B cell (primary cell): ENCODE measurements around the gene HIPK3. TPM values are rescaled to one million over a fixed set of nuclear protein-coding genes. Genes with fewer than 3 reads are reported as not detected.

Experiments used
- ATAC-seq: fragments of 200-7000 bp; cut with Tn5 transposase; one replicate; pipeline ENCODE4 v1.10.0; 2021; ENCODE audit warnings: low read depth, mild to moderate bottlenecking, moderate number of reproducible peaks, moderate library complexity
- CTCF ChIA-PET: fragments of 350-600 bp; sonication (Branson Sonifier 250); formaldehyde crosslinking; loops from one replicate; lab custom pipeline; 2021; ENCODE audit warnings: antibody characterized with exemption, inconsistent platforms; lab: Charles Lee
- POLR2A ChIA-PET: fragments of 350-600 bp; sonication (Branson Sonifier 250); formaldehyde crosslinking; loops from one replicate; lab custom pipeline; 2021; ENCODE audit warnings: antibody characterized with exemption; lab: Charles Lee
- DNase-seq: peaks from one replicate; pipeline ENCODE4 v3.0.0; 2013
- H2AFZ ChIP-seq: 2 replicates; pipeline ENCODE4 v1.6.1; 2012; ENCODE audit warnings: mild to moderate bottlenecking, low read depth, low read length; ENCODE audit not compliant: insufficient read depth, poor library complexity, severe bottlenecking
- H3K27ac ChIP-seq, 2 donors: 1 replicate in 1 of 2; 2 replicates in 1 of 2; pipeline ENCODE4 v1.5.1; 2012 to 2013; ENCODE audit warnings: low read length in 2 of 2, mild to moderate bottlenecking in 2 of 2, moderate library complexity in 1 of 2
- H3K27me3 ChIP-seq, 4 experiments: fragments of 200-600 bp in 1 of 4; sonication (generic) in 1 of 4; replicated peaks in 1 of 4; 1 replicate in 2 of 4; 2 replicates in 2 of 4; pipeline versions ENCODE4 v1.6.1 to v1.7.0; 2013 to 2016; ENCODE audit warnings: low read length in 3 of 4, mild to moderate bottlenecking in 2 of 4, mixed read lengths in 1 of 4, moderate library complexity in 1 of 4; ENCODE audit not compliant: insufficient read depth in 4 of 4, control insufficient read depth in 3 of 4; ENCODE audit errors: control extremely low read depth in 1 of 4
- H3K36me3 ChIP-seq, 2 experiments: replicated peaks in 1 of 2; 1 replicate in 1 of 2; 2 replicates in 1 of 2; pipeline versions ENCODE4 v1.6.1 to v1.7.1; 2013; ENCODE audit warnings: low read length in 1 of 2; ENCODE audit not compliant: insufficient read depth in 2 of 2, control insufficient read depth in 1 of 2; ENCODE audit errors: control extremely low read depth in 1 of 2, extremely low read depth in 1 of 2
- H3K4me1 ChIP-seq, 2 donors: fragments of 200-600 bp in 1 of 2; sonication (generic) in 1 of 2; 1 replicate in 1 of 2; 2 replicates in 1 of 2; pipeline versions ENCODE4 v1.5.1 to v1.6.1; 2013 to 2017; ENCODE audit warnings: low read length in 2 of 2; ENCODE audit not compliant: control insufficient read depth in 2 of 2, insufficient read depth in 2 of 2
- H3K4me2 ChIP-seq: replicated peaks from 2 replicates; pipeline ENCODE3; 2012; ENCODE audit warnings: mild to moderate bottlenecking, low read depth, low read length; ENCODE audit not compliant: poor library complexity, severe bottlenecking
- H3K4me3 ChIP-seq, 5 experiments: fragments of 200-600 bp in 1 of 5; sonication (generic) in 1 of 5; 1 replicate in 3 of 5; 2 replicates in 2 of 5; pipeline versions ENCODE4 v1.5.1 to v1.7.0; 2011 to 2016; ENCODE audit warnings: low read length in 4 of 5, mild to moderate bottlenecking in 4 of 5, low read depth in 2 of 5, control low read depth in 1 of 5, moderate library complexity in 1 of 5; ENCODE audit not compliant: insufficient read depth in 1 of 5; ENCODE audit errors: control extremely low read depth in 1 of 5, extremely low read depth in 1 of 5
- H3K79me2 ChIP-seq: fragments of 200-600 bp; sonication (generic); one replicate; pipeline ENCODE4 v1.6.0; 2016; ENCODE audit warnings: low read length; ENCODE audit not compliant: control insufficient read depth, insufficient read depth
- H3K9ac ChIP-seq: fragments of 200-600 bp; sonication (generic); 2 replicates; pipeline ENCODE4 v1.6.1; 2017; ENCODE audit warnings: mild to moderate bottlenecking, low read length, moderate library complexity
- H3K9me3 ChIP-seq, 3 donors: one replicate each; pipeline versions ENCODE4 v1.6.1 to v1.7.1; 2013; ENCODE audit warnings: low read length in 2 of 3; ENCODE audit not compliant: control insufficient read depth in 2 of 3, insufficient read depth in 1 of 3; ENCODE audit errors: control extremely low read depth in 1 of 3
- H4K20me1 ChIP-seq: 2 replicates; pipeline ENCODE4 v1.6.0; 2012; ENCODE audit warnings: mild to moderate bottlenecking, low read length; ENCODE audit not compliant: insufficient read depth, control insufficient read depth, poor library complexity, severe bottlenecking
- H3K27ac Mint-ChIP-seq: one replicate; pipeline ENCODE4 v1.8.0; 2021; ENCODE audit warnings: mixed read lengths
- H3K27me3 Mint-ChIP-seq: one replicate; pipeline ENCODE4 v1.8.0; 2021; ENCODE audit warnings: mixed read lengths
- H3K4me1 Mint-ChIP-seq: one replicate; pipeline ENCODE4 v1.8.0; 2021; ENCODE audit warnings: mixed read lengths
- H3K4me3 Mint-ChIP-seq: one replicate; pipeline ENCODE4 v1.8.0; 2021; ENCODE audit warnings: mixed read lengths
- H3K9me3 Mint-ChIP-seq: one replicate; pipeline ENCODE4 v1.8.0; 2022; ENCODE audit warnings: mixed read lengths; ENCODE audit not compliant: insufficient read depth
- EZH2 ChIP-seq: IDR thresholded peaks from 2 replicates; pipeline ENCODE4 v1.6.1; 2012; ENCODE audit warnings: borderline replicate concordance, low read depth, mild to moderate bottlenecking, moderate library complexity, low read length; ENCODE audit not compliant: insufficient read depth, poor library complexity, severe bottlenecking
- WGBS: methylation state at CpG from one replicate; pipeline ENCODE4 v1.1.5; 2013; ENCODE audit warnings: missing lambda C conversion rate; ENCODE audit not compliant: insufficient coverage; 5-methylcytosine and 5-hydroxymethylcytosine counted together
- intact Hi-C: fragments of 100-400 bp; cut with micrococcal nuclease; formaldehyde crosslinking; loops from one replicate; pipeline ENCODE4 v1.10.0; 2022
- polyA plus RNA-seq: library from polyadenylated mRNA; depleted of rRNA; stranded (reverse); fragments of >200 nt; gene quantifications from 2 replicates; pipeline ENCODE4 v1.2.3, GENCODE V29; 2012
- total RNA-seq, 2 donors: library from RNA; stranded (reverse); fragments of 120-200 nt in 1 of 2; gene quantifications; 1 replicate in 1 of 2; 2 replicates in 1 of 2; pipeline versions ENCODE4 v1.2.3 to v1.2.4, GENCODE V29; 2013 to 2022
- TF ChIP-seq, protein P1 (sequence below): fragments of 200-600 bp; IDR thresholded peaks from one replicate; pipeline ENCODE4 v1.8.0; 2022; ENCODE audit warnings: antibody characterized with exemption, mild to moderate bottlenecking

Gene HIPK3
- total and polyA plus RNA-seq, 2 donors (not counting 1 experiment from before 2014, with no cell fraction given) = 13.1 to 81.6 TPM

DNA sequence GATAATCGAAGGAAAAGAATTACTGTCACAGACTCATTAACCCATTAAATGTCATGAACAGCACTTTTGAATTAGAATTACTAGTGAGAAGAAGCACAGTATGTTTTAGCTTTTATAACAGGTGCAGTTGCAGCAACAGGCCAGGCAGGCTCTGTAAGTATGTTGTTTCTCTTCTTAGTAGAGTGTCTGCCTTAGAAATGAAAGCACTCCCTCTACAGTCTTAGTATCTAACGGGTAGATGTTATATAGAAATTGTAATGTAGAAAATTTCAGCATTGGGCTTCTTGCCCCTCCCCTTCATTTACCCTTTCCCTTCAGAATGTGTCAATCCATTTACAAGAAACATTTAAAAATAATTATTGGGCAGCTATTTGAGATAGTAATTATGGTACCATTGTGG is 87.4 kb downstream of the HIPK3 start:
- ATAC-seq = no peak
- Histone ChIP-seq H2AFZ (no peak overlapping the region), H3K4me1 (peaks cover 14 to 17% of the 10 kb centered on the region in 2 donors), H3K9ac (no peak overlapping the region), H3K9me3 (no peaks in the 10 kb centered on the region), H3K27ac (peak overlapping the region in 1 of 2 donors; percentile 21), H4K20me1 (no peaks in the 10 kb centered on the region), H3K4me2 (no peak overlapping the region), H3K79me2 (no peaks in the 10 kb centered on the region), H3K27me3 (no peaks in the 10 kb centered on the region), H3K36me3 (peaks cover 3 to 53% of the 10 kb centered on the region in 2 experiments), H3K4me3 (no peak overlapping the region)
- Mint-ChIP-seq H3K4me1 (peaks cover 23% of the 10 kb centered on the region), H3K4me3 (no peak overlapping the region), H3K9me3 (no peaks in the 10 kb centered on the region), H3K27me3 (no peaks in the 10 kb centered on the region), H3K27ac (no peak overlapping the region)
- intact Hi-C loops = loop anchor here (5.0 kb wide), 1 partner anchor 87 kb away; the partner anchor contains the start of gene HIPK3
- TF ChIP-seq, protein P1, sequence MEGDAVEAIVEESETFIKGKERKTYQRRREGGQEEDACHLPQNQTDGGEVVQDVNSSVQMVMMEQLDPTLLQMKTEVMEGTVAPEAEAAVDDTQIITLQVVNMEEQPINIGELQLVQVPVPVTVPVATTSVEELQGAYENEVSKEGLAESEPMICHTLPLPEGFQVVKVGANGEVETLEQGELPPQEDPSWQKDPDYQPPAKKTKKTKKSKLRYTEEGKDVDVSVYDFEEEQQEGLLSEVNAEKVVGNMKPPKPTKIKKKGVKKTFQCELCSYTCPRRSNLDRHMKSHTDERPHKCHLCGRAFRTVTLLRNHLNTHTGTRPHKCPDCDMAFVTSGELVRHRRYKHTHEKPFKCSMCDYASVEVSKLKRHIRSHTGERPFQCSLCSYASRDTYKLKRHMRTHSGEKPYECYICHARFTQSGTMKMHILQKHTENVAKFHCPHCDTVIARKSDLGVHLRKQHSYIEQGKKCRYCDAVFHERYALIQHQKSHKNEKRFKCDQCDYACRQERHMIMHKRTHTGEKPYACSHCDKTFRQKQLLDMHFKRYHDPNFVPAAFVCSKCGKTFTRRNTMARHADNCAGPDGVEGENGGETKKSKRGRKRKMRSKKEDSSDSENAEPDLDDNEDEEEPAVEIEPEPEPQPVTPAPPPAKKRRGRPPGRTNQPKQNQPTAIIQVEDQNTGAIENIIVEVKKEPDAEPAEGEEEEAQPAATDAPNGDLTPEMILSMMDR = no peak
- no peak for TF ChIP-seq EZH2
- no CpG with 5 or more reads among the region's 2 CpGs for WGBS
- no peak for DNase-seq
- ChIA-PET CTCF (interaction anchor here (1.0 kb wide), 1 partner anchor 16 kb away, joined by 6 read pairs; no protein-coding TSS in a partner anchor), POLR2A (no interaction called here)

DNA sequence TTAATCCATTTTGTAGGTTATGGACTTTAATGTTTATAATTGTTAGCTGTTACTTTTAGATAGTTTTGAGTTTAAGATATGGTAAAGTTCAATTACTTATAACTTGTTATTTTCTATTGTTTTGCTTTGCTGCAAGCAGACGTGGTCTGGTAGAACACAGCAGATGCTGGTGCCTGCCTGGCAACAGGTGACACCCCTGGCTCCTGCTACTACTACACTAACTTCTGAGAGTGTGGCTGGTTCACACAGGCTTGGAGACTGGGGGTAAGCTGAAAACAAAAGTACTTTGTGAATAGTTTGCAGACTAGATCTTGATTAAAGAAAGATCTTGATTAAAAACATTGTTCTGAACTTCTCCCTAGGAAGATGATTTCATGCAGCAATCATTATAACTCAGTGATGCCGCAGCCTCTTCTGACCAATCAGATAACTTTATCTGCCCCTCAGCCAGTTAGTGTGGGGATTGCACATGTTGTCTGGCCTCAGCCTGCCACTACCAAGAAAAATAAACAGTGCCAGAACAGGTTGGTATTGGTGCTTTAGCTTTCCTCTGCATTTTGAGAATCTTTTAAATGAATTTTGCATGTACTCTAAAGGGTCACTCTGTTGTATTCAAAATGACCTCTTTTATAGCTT is 90.4 kb downstream of the HIPK3 start:
- Histone ChIP-seq H3K4me1 (peaks cover 14 to 17% of the 10 kb centered on the region in 2 donors), H3K4me2 (peak overlapping the region; percentile 39), H4K20me1 (no peaks in the 10 kb centered on the region), H3K27ac (peak overlapping the region; percentile 84 to 87), H3K4me3 (no peak overlapping the region), H3K27me3 (no peaks in the 10 kb centered on the region), H3K36me3 (peaks cover 2 to 60% of the 10 kb centered on the region in 2 experiments), H3K9ac (no peak overlapping the region), H2AFZ (peak overlapping the region; percentile 30), H3K79me2 (no peaks in the 10 kb centered on the region), H3K9me3 (no peaks in the 10 kb centered on the region)
- H3K27ac Mint-ChIP-seq = peak overlapping the region; percentile 80
- intact Hi-C loops = loop anchor here (5.0 kb wide), 1 partner anchor 90 kb away; the partner anchor contains the start of gene HIPK3
- CTCF ChIA-PET = interaction anchor here (0.7 to 2.7 kb wide), 3 partner anchors 11 to 455 kb away, joined by 4 to 10 read pairs (median 5); no protein-coding TSS in a partner anchor
- no CpG with 5 or more reads among the region's 2 CpGs for whole genome bisulfite sequencing
- H3K27me3 Mint-ChIP-seq = no peaks in the 10 kb centered on the region
- DNase-seq (peak; percentile 71), ATAC-seq (peak; percentile 95)
- H3K4me3 Mint-ChIP-seq = peak overlapping the region; percentile 43
- POLR2A ChIA-PET = no interaction called here
- TF ChIP-seq, protein P1 = no peak
- TF ChIP-seq EZH2 = no peak
- peaks cover 23% of the 10 kb centered on the region for H3K4me1 Mint-ChIP-seq
- no peaks in the 10 kb centered on the region for H3K9me3 Mint-ChIP-seq
